DND-41 (cell line): Measurements from ENCODE around the gene CTXND1.

ENCODE experiments used
- ATAC-seq: fragments of 200-7000 bp; cut with Tn5 transposase; 3 replicates; pipeline ENCODE4 v1.9.1; 2021; ENCODE audit warnings: low read depth; ENCODE audit not compliant: insufficient read depth
- DNase-seq: peaks from one replicate; pipeline ENCODE4 v3.0.0-alpha.2; 2020
- H2AFZ ChIP-seq: 2 replicates; pipeline ENCODE4 v1.6.0; 2012; ENCODE audit warnings: low read depth, low read length
- H3K27ac ChIP-seq: 2 replicates; pipeline ENCODE4 v1.5.1; 2012; ENCODE audit warnings: low read length, inconsistent platforms
- H3K27me3 ChIP-seq: fragments of 200-600 bp; sonication (generic); 2 replicates; pipeline ENCODE4 v1.6.0; 2012; ENCODE audit warnings: low read length, mild to moderate bottlenecking, inconsistent platforms; ENCODE audit not compliant: insufficient read depth, poor library complexity
- H3K36me3 ChIP-seq: 2 replicates; pipeline ENCODE4 v1.5.1; 2012; ENCODE audit warnings: low read length, inconsistent platforms; ENCODE audit not compliant: insufficient read depth
- H3K4me1 ChIP-seq: 2 replicates; pipeline ENCODE4 v1.5.1; 2012; ENCODE audit warnings: mild to moderate bottlenecking, low read length; ENCODE audit not compliant: insufficient read depth
- H3K4me2 ChIP-seq: 2 replicates; pipeline ENCODE4 v1.6.0; 2012; ENCODE audit warnings: mild to moderate bottlenecking, moderate library complexity, low read length, inconsistent platforms; ENCODE audit not compliant: insufficient read depth
- H3K4me3 ChIP-seq, 2 experiments: fragments of 200-600 bp in 1 of 2; shearing (Covaris generic) in 1 of 2; 2 replicates each; pipeline ENCODE4 v1.5.1; 2012 to 2016; ENCODE audit warnings: inconsistent platforms in 2 of 2, low read length in 2 of 2, mild to moderate bottlenecking in 2 of 2, low read depth in 1 of 2, moderate library complexity in 1 of 2
- H3K79me2 ChIP-seq: 2 replicates; pipeline ENCODE4 v1.6.0; 2012; ENCODE audit warnings: low read length, inconsistent platforms; ENCODE audit not compliant: insufficient read depth
- H3K9ac ChIP-seq: 2 replicates; pipeline ENCODE4 v1.6.0; 2012; ENCODE audit warnings: low read depth, mild to moderate bottlenecking, inconsistent platforms, low read length, moderate library complexity
- H3K9me3 ChIP-seq: 2 replicates; pipeline ENCODE4 v1.5.1; 2012; ENCODE audit warnings: low read length, moderate library complexity, mild to moderate bottlenecking, inconsistent platforms; ENCODE audit not compliant: insufficient read depth, severe bottlenecking
- H4K20me1 ChIP-seq: 2 replicates; pipeline ENCODE4 v1.6.0; 2012; ENCODE audit warnings: low read length; ENCODE audit not compliant: insufficient read depth
- EZH2 ChIP-seq: IDR thresholded peaks from 3 replicates; pipeline ENCODE4 v1.6.1; 2012; ENCODE audit warnings: borderline replicate concordance, low read depth, mild to moderate bottlenecking, moderate library complexity, low read length, inconsistent platforms; ENCODE audit not compliant: severe bottlenecking
- TF ChIP-seq, protein P1 (sequence below): IDR thresholded peaks from 2 replicates; pipeline ENCODE4 v1.5.1; 2012; ENCODE audit warnings: borderline replicate concordance, low read length, moderate library complexity, mild to moderate bottlenecking; ENCODE audit not compliant: poor library complexity, severe bottlenecking; ENCODE audit errors: extremely low read depth

The CTXND1 gene

DNA sequence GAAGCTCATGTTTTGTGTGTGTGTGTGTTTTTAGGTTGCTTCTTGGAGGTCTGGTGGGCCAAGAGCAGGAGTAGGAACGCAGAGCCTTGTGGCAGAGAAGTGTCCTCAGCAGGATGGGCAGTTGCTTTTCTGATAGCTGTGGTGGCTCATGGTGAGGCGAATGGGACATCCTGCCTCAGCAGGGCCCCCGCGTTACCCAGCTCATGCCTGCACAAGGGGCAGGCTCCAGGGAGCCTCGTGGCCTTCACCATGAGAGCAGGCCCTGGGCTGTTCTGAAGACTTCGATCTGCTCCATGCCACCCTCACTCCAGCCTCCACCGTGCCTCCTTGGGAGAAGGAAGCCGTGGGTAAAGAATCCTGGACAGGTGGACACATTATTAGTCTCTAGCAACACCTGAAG lies 33.4 kb upstream of the CTXND1 start:
- H3K4me2 ChIP-seq: no peak overlapping the region
- no peak overlapping the region for H3K27ac ChIP-seq
- no peaks in the 10 kb centered on the region for H3K9me3 ChIP-seq
- ATAC-seq (no peak), DNase-seq (no peak)
- no peak overlapping the region for H3K4me3 ChIP-seq
- no peaks in the 10 kb centered on the region for H3K4me1 ChIP-seq
- H3K36me3 ChIP-seq: no peaks in the 10 kb centered on the region
- no peak for TF ChIP-seq EZH2
- TF ChIP-seq, protein P1, sequence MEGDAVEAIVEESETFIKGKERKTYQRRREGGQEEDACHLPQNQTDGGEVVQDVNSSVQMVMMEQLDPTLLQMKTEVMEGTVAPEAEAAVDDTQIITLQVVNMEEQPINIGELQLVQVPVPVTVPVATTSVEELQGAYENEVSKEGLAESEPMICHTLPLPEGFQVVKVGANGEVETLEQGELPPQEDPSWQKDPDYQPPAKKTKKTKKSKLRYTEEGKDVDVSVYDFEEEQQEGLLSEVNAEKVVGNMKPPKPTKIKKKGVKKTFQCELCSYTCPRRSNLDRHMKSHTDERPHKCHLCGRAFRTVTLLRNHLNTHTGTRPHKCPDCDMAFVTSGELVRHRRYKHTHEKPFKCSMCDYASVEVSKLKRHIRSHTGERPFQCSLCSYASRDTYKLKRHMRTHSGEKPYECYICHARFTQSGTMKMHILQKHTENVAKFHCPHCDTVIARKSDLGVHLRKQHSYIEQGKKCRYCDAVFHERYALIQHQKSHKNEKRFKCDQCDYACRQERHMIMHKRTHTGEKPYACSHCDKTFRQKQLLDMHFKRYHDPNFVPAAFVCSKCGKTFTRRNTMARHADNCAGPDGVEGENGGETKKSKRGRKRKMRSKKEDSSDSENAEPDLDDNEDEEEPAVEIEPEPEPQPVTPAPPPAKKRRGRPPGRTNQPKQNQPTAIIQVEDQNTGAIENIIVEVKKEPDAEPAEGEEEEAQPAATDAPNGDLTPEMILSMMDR: no peak
- H3K9ac ChIP-seq: no peak overlapping the region
- H2AFZ ChIP-seq: no peak overlapping the region
- H4K20me1 ChIP-seq: no peaks in the 10 kb centered on the region
- H3K27me3 ChIP-seq: no peaks in the 10 kb centered on the region
- H3K79me2 ChIP-seq: no peaks in the 10 kb centered on the region

DNA sequence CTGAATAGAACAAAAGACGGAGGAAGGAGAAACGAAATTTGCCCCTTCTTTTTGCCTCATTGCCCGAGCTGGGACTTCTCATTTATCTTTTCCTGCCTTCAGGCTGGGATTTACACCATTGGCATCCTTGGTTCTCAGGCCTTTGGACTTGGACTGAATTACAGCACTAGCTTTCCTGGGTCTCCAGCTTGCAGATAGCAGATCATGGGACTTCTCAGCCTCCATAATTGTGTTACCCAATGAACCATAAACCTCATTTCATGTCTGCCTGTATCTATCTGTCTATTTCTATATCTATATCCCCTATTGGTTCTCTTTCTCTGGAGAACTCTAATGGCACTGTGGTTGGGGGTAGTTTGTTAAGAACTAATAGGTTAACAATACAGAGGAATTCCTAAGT lies 31.5 kb upstream of the CTXND1 start:
- no peak overlapping the region for H3K4me3 ChIP-seq
- ATAC-seq (no peak), DNase-seq (no peak)
- no peak for TF ChIP-seq EZH2
- TF ChIP-seq, protein P1: no peak
- H3K9me3 ChIP-seq: no peaks in the 10 kb centered on the region
- H3K27ac ChIP-seq: no peak overlapping the region
- no peak overlapping the region for H3K4me2 ChIP-seq
- H2AFZ ChIP-seq: no peak overlapping the region
- no peaks in the 10 kb centered on the region for H3K79me2 ChIP-seq
- no peaks in the 10 kb centered on the region for H3K4me1 ChIP-seq
- H3K27me3 ChIP-seq: no peaks in the 10 kb centered on the region
- H3K9ac ChIP-seq: no peak overlapping the region
- no peaks in the 10 kb centered on the region for H3K36me3 ChIP-seq
- no peaks in the 10 kb centered on the region for H4K20me1 ChIP-seq

- TF ChIP-seq, protein P1: no peak
- TF ChIP-seq EZH2: no peak
- H3K9me3 ChIP-seq: no peaks in the 10 kb centered on the region
- H3K27me3 ChIP-seq: no peaks in the 10 kb centered on the region
- H3K9ac ChIP-seq: no peak overlapping the region
- H3K27ac ChIP-seq: no peak overlapping the region
- H3K4me1 ChIP-seq: no peaks in the 10 kb centered on the region
- no peak overlapping the region for H3K4me2 ChIP-seq
- ATAC-seq (no peak), DNase-seq (no peak)
- no peaks in the 10 kb centered on the region for H3K36me3 ChIP-seq
- H3K4me3 ChIP-seq: no peak overlapping the region
- no peaks in the 10 kb centered on the region for H3K79me2 ChIP-seq
- no peaks in the 10 kb centered on the region for H4K20me1 ChIP-seq
- H2AFZ ChIP-seq: no peak overlapping the region
These were observed 25.1 kb upstream of the CTXND1 start for GRCh38 chr15:80277147-80277546.

DNA sequence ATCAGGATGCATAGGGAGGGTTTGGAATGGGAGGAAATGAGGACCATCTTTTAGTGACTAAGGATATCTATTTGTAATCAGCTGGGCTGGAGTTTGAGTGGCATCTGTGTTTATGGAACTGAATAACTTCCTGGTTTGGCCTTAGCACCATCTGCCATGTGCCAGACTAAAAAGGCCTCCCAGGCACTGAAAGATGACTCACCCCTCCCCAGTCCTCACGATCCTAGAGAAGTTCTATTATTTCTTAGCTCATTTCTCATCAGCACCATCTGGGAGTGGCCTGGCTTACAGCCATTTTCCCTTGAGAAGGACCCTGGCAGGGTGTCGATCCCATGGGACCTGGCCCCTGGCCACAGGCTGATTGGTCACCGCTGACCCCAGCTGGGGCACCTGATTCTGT lies 23.9 kb upstream of the CTXND1 start:
- no peaks in the 10 kb centered on the region for H3K79me2 ChIP-seq
- no peaks in the 10 kb centered on the region for H3K36me3 ChIP-seq
- DNase-seq: no peak
- no peak overlapping the region for H3K27ac ChIP-seq
- H4K20me1 ChIP-seq: no peaks in the 10 kb centered on the region
- no peak overlapping the region for H3K9ac ChIP-seq
- H3K27me3 ChIP-seq: no peaks in the 10 kb centered on the region
- H3K4me1 ChIP-seq: no peaks in the 10 kb centered on the region
- TF ChIP-seq, protein P1: no peak
- TF ChIP-seq EZH2: no peak
- no peak for ATAC-seq
- H3K4me3 ChIP-seq: no peak overlapping the region
- no peaks in the 10 kb centered on the region for H3K9me3 ChIP-seq
- no peak overlapping the region for H2AFZ ChIP-seq
- no peak overlapping the region for H3K4me2 ChIP-seq
